GM23248 (cell line): ENCODE results near the gene GJA9. TPM values are rescaled to one million over a fixed set of nuclear protein-coding genes. Genes with fewer than 3 reads are reported as not detected.

ENCODE experiments used
- DNase-seq: peaks from one replicate; pipeline ENCODE4 v3.0.0-alpha.2; 2015
- H2AFZ ChIP-seq: fragments of 200-600 bp; sonication (generic); 2 replicates; pipeline ENCODE4 v1.6.1; 2016; ENCODE audit warnings: antibody characterized with exemption
- H3F3A ChIP-seq: fragments of 200-600 bp; sonication (generic); 2 replicates; pipeline ENCODE4 v1.6.1; 2016; ENCODE audit warnings: mild to moderate bottlenecking, antibody characterized with exemption, mixed run types; ENCODE audit not compliant: insufficient read depth
- H3K27ac ChIP-seq: fragments of 200-600 bp; sonication (generic); 2 replicates; pipeline ENCODE4 v1.5.1; 2016; ENCODE audit warnings: mild to moderate bottlenecking
- H3K27me3 ChIP-seq: fragments of 200-600 bp; sonication (generic); replicated peaks from 2 replicates; pipeline ENCODE4 v1.6.1; 2016; ENCODE audit warnings: mild to moderate bottlenecking; ENCODE audit not compliant: insufficient read depth
- H3K36me3 ChIP-seq: fragments of 200-600 bp; sonication (generic); 2 replicates; pipeline ENCODE4 v1.6.1; 2016; ENCODE audit warnings: low read depth, mild to moderate bottlenecking
- H3K4me1 ChIP-seq: fragments of 200-600 bp; sonication (generic); 2 replicates; pipeline ENCODE4 v1.6.1; 2016; ENCODE audit warnings: mild to moderate bottlenecking; ENCODE audit not compliant: insufficient read depth
- H3K4me2 ChIP-seq: fragments of 200-600 bp; sonication (generic); one replicate; pipeline ENCODE4 v1.6.1; 2016; ENCODE audit warnings: mild to moderate bottlenecking; ENCODE audit not compliant: unreplicated experiment
- H3K4me3 ChIP-seq: fragments of 200-600 bp; sonication (generic); 2 replicates; pipeline ENCODE4 v1.5.1; 2016; ENCODE audit warnings: mild to moderate bottlenecking
- H3K79me2 ChIP-seq: fragments of 200-600 bp; sonication (generic); 2 replicates; pipeline ENCODE4 v1.6.1; 2016; ENCODE audit warnings: mild to moderate bottlenecking; ENCODE audit not compliant: insufficient read depth
- H3K9ac ChIP-seq: fragments of 200-600 bp; sonication (generic); 2 replicates; pipeline ENCODE4 v1.6.1; 2016; ENCODE audit warnings: mild to moderate bottlenecking
- H3K9me2 ChIP-seq: fragments of 200-600 bp; sonication (generic); 2 replicates; pipeline ENCODE4 v1.6.1; 2016; ENCODE audit warnings: mixed run types, mild to moderate bottlenecking, moderate library complexity; ENCODE audit not compliant: insufficient read depth
- H3K9me3 ChIP-seq: fragments of 200-600 bp; sonication (generic); one replicate; pipeline ENCODE4 v1.6.1; 2017; ENCODE audit warnings: low read depth
- H4K20me1 ChIP-seq: fragments of 200-600 bp; sonication (generic); 2 replicates; pipeline ENCODE4 v1.6.0; 2016; ENCODE audit not compliant: insufficient read depth
- EZH2 ChIP-seq: fragments of 200-600 bp; sonication (generic); IDR thresholded peaks from 2 replicates; pipeline ENCODE4 v1.6.1; 2018; ENCODE audit warnings: antibody characterized with exemption, mild to moderate bottlenecking; ENCODE audit not compliant: insufficient read depth, poor library complexity, severe bottlenecking
- EZH2phosphoT487 ChIP-seq: fragments of 200-600 bp; sonication (generic); IDR thresholded peaks from 2 replicates; pipeline ENCODE4 v1.6.1; 2018; ENCODE audit warnings: antibody characterized with exemption, moderate library complexity, mild to moderate bottlenecking, low read depth; ENCODE audit not compliant: insufficient read depth
- WGBS, 2 experiments: methylation state at CpG; one replicate each; pipeline ENCODE4 v1.1.6; 2015 to 2017; ENCODE audit warnings: low lambda C conversion rate in 2 of 2, low coverage in 1 of 2; ENCODE audit errors: missing lambda C conversion rate in 2 of 2; 5-methylcytosine and 5-hydroxymethylcytosine counted together
- in situ Hi-C: fragments of 300-500 bp; cut with MboI; formaldehyde crosslinking; loops from 2 replicates; pipeline ENCODE4 v1.15.0; 2020
- polyA plus RNA-seq: library from polyadenylated mRNA; unstranded; fragments of >200 nt; fragmentation: Nextera tagmentation; extraction: Ambion mirVana; gene quantifications from 2 replicates; pipeline ENCODE4 v1.2.1, GENCODE V29; 2016
- total RNA-seq: library from RNA; depleted of rRNA; stranded (reverse); fragments of >200 nt; shearing (Covaris generic); gene quantifications from 2 replicates; pipeline ENCODE4 v1.2.3, GENCODE V29; 2014

Gene GJA9
- total and polyA plus RNA-seq, 2 experiments from 2014 or later, result 0.11 TPM; not detected in 1

GRCh38 chr1:38923607-38924006, 42.2 kb upstream of the GJA9 start:
- Histone ChIP-seq H3K9ac (no peak overlapping the region), H3K4me3 (no peak overlapping the region), H4K20me1 (no peaks in the 10 kb centered on the region), H3K79me2 (no peaks in the 10 kb centered on the region), H3K4me1 (no peaks in the 10 kb centered on the region), H3K9me3 (no peaks in the 10 kb centered on the region), H3K4me2 (no peak overlapping the region), H2AFZ (no peak overlapping the region), H3K9me2 (no peaks in the 10 kb centered on the region), H3K27me3 (no peaks in the 10 kb centered on the region), H3K36me3 (no peaks in the 10 kb centered on the region), H3K27ac (no peak overlapping the region), H3F3A (no peaks in the 10 kb centered on the region)
- DNase-seq, result no peak
- in situ Hi-C loops, result no loop called here
- 88 to 92% methylated on average over 3 of the region's 3 CpGs for WGBS, 2 experiments
- TF ChIP-seq EZH2, result no peak
- TF ChIP-seq EZH2phosphoT487, result no peak

DNA sequence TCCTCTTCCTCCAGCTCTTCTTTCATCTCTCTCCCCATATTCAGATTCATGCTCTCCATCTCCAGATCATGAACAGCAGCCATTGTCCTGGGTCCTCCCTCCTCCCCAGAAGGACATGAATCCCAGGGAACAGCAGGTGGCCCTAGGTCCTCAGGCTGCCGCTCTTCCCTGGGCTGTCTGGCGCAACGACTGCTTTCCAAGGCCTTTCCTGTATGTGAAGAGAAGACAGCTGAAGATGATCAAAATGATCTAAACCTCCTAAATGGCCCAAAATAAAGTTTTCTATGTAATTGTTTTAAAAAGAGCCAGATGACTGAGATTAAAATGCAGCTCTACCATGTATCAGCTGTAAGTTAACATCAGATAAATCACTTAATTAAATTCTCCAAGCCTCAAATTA, 37.7 kb upstream of the GJA9 start:
- WGBS, 2 experiments, result 76 to 81% methylated on average over 3 of the region's 3 CpGs
- DNase-seq, result no peak

DNA sequence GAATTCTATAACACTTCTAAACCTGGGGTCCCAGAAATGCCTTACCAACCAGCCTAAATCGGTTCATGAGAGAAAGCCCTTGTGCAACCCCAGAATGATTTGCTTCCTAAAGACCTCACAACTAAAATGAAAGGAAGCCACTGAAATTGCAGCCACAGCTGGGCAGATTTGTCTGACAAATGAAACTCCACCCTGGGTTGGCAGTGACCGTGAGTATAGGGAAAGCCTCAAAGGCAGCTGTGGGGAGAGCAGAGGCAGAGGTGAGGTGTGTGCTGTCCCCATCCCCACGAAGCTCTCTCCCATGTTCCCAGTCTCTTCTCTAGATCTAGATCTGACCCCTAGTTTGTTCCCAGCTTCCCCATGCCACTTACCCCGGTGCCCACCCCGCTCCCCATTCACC, 37.2 kb upstream of the GJA9 start:
- in situ Hi-C loops, result no loop called here

More for the DNA sequence above, 37.7 kb upstream of the GJA9 start:
- Histone ChIP-seq H3K9ac (no peak overlapping the region), H3F3A (no peaks in the 10 kb centered on the region), H2AFZ (no peak overlapping the region), H3K9me3 (no peaks in the 10 kb centered on the region), H4K20me1 (no peaks in the 10 kb centered on the region), H3K36me3 (no peaks in the 10 kb centered on the region), H3K27me3 (no peaks in the 10 kb centered on the region), H3K4me2 (no peak overlapping the region), H3K79me2 (no peaks in the 10 kb centered on the region), H3K9me2 (no peaks in the 10 kb centered on the region), H3K27ac (no peak overlapping the region), H3K4me1 (no peaks in the 10 kb centered on the region), H3K4me3 (no peak overlapping the region)
- TF ChIP-seq EZH2phosphoT487 (no peak), EZH2 (no peak)
- in situ Hi-C loops, result no loop called here

DNA sequence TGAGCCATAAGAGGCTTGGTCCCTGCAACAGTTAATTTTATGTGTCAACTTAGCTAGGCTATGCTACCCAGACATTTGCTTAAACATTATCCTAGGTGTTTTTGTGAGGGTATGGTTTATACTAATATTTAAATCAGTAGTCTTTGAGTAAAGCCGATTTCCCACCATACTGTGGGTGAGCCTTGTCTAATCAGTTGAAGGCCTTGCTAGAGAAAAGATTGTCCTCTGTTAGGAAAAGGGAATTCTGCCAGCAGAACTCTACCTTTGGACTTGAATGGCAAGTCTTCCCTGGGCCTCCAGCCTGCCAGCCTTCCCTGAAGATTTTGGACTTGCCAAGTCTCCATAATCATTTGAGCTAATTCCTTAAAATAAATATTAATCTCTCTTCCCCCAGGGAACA, 36.4 kb upstream of the GJA9 start:
- H3K9me3 ChIP-seq, result no peaks in the 10 kb centered on the region
- no peaks in the 10 kb centered on the region for H3K79me2 ChIP-seq
- no peak for TF ChIP-seq EZH2
- no peak for TF ChIP-seq EZH2phosphoT487
- no peak overlapping the region for H2AFZ ChIP-seq
- in situ Hi-C loops, result no loop called here
- H3K9ac ChIP-seq, result no peak overlapping the region
- no peak overlapping the region for H3K4me2 ChIP-seq
- no peaks in the 10 kb centered on the region for H3K27me3 ChIP-seq
- H3K9me2 ChIP-seq, result no peaks in the 10 kb centered on the region
- H3K27ac ChIP-seq, result no peak overlapping the region
- no peak overlapping the region for H3K4me3 ChIP-seq
- WGBS, 2 experiments, result 100% methylated on average over 1 of the region's 1 CpG
- no peaks in the 10 kb centered on the region for H3K36me3 ChIP-seq
- DNase-seq, result no peak
- no peaks in the 10 kb centered on the region for H3K4me1 ChIP-seq
- no peaks in the 10 kb centered on the region for H4K20me1 ChIP-seq
- no peaks in the 10 kb centered on the region for H3F3A ChIP-seq

More for the DNA sequence above, 37.2 kb upstream of the GJA9 start:
- Histone ChIP-seq H3K36me3 (no peaks in the 10 kb centered on the region), H3K9me3 (no peaks in the 10 kb centered on the region), H3K4me1 (no peaks in the 10 kb centered on the region), H3K79me2 (no peaks in the 10 kb centered on the region), H4K20me1 (no peaks in the 10 kb centered on the region), H3K9me2 (no peaks in the 10 kb centered on the region), H3K4me3 (no peak overlapping the region), H3K27me3 (no peaks in the 10 kb centered on the region), H3K4me2 (no peak overlapping the region), H3K27ac (no peak overlapping the region), H3F3A (no peaks in the 10 kb centered on the region), H3K9ac (no peak overlapping the region), H2AFZ (no peak overlapping the region)
- no peak for DNase-seq
- TF ChIP-seq EZH2 (no peak), EZH2phosphoT487 (no peak)
- WGBS, 2 experiments, result 62 to 73% methylated on average over 5 of the region's 5 CpGs

- H3K4me1 ChIP-seq, result no peaks in the 10 kb centered on the region
- no peaks in the 10 kb centered on the region for H3K27me3 ChIP-seq
- no peaks in the 10 kb centered on the region for H3K9me3 ChIP-seq
- H3K9ac ChIP-seq, result no peak overlapping the region
- H4K20me1 ChIP-seq, result no peaks in the 10 kb centered on the region
- no peaks in the 10 kb centered on the region for H3K36me3 ChIP-seq
- H3F3A ChIP-seq, result no peaks in the 10 kb centered on the region
- in situ Hi-C loops, result no loop called here
- TF ChIP-seq EZH2phosphoT487, result no peak
- H3K9me2 ChIP-seq, result no peaks in the 10 kb centered on the region
- H2AFZ ChIP-seq, result no peak overlapping the region
- no peak overlapping the region for H3K27ac ChIP-seq
- H3K4me2 ChIP-seq, result no peak overlapping the region
- 92 to 93% methylated on average over 3 of the region's 3 CpGs for WGBS, 2 experiments
- no peak overlapping the region for H3K4me3 ChIP-seq
- DNase-seq, result no peak
- no peaks in the 10 kb centered on the region for H3K79me2 ChIP-seq
Measured at GRCh38 chr1:38917337-38917736, 36.0 kb upstream of the GJA9 start.
